HCT116 (cell line): ENCODE measurements around the gene LAMP1. TPM values are rescaled to one million over a fixed set of nuclear protein-coding genes. Genes with fewer than 3 reads are reported as not detected.

Source experiments
- ATAC-seq: fragments of 200-7000 bp; cut with Tn5 transposase; 2 replicates; pipeline ENCODE4 v1.9.1; 2020; ENCODE audit warnings: mild to moderate bottlenecking, moderate library complexity
- BruUV-seq: library from RNA; stranded (reverse); fragments of 400-500 nt; replicated peaks from 2 replicates; lab custom pipeline; 2021; lab: Mats Ljungman, UMichigan
- CTCF ChIA-PET: fragments of 300-600 bp; sonication (Branson Sonifier 250); formaldehyde crosslinking; loops from one replicate; lab custom pipeline; 2021; ENCODE audit warnings: antibody characterized with exemption; lab: Charles Lee
- POLR2A ChIA-PET: fragments of 300-600, 350-600 bp; sonication (Branson Sonifier 250); formaldehyde crosslinking; loops from one replicate; lab custom pipeline; 2021; ENCODE audit warnings: antibody characterized with exemption; lab: Charles Lee
- RAD21 ChIA-PET, 2 experiments: fragments of 300-600 bp; sonication (Branson Sonifier 250); formaldehyde crosslinking; loops; one replicate each; lab custom pipeline; 2023; ENCODE audit warnings: low total read pairs in 2 of 2; ENCODE audit not compliant: uncharacterized antibody in 2 of 2, unreplicated experiment in 2 of 2, low non-redundant PET in 1 of 2; lab: Charles Lee
- DNase-seq: peaks from one replicate; pipeline ENCODE4 v3.0.0-alpha.2; 2010; ENCODE audit warnings: low read depth, low spot score
- H2AFZ ChIP-seq: fragments of 200-600 bp; shearing (Covaris generic), sonication (generic); 2 replicates; pipeline ENCODE4 v1.6.1; 2017; ENCODE audit warnings: low read depth, mixed run types, mixed read lengths, antibody characterized with exemption, low read length; ENCODE audit not compliant: poor library complexity, severe bottlenecking
- H3K27ac ChIP-seq: 2 replicates; pipeline ENCODE4 v1.5.1; 2012; ENCODE audit warnings: low read depth, low read length
- H3K27me3 ChIP-seq: fragments of 200-600 bp; sonication (generic); 2 replicates; pipeline ENCODE4 v1.6.1; 2016; ENCODE audit warnings: mixed run types, low read length, mixed read lengths; ENCODE audit not compliant: insufficient read depth
- H3K36me3 ChIP-seq, 2 experiments: fragments of 200-500 bp in 1 of 2; fragments of 200-600 bp in 1 of 2; sonication (Bioruptor generic) in 1 of 2; sonication (generic) in 1 of 2; 2 replicates each; pipeline versions ENCODE4 v1.5.1 to v1.6.1; 2014 to 2016; ENCODE audit warnings: low read length in 2 of 2, inconsistent platforms in 1 of 2, mixed read lengths in 1 of 2, mixed run types in 1 of 2; ENCODE audit not compliant: insufficient read depth in 2 of 2, control insufficient read depth in 1 of 2
- H3K4me1 ChIP-seq, 2 experiments: fragments of 200-600 bp in 1 of 2; sonication (generic) in 1 of 2; 2 replicates each; pipeline versions ENCODE4 v1.5.1 to v1.6.1; 2012 to 2017; ENCODE audit warnings: low read length in 2 of 2, inconsistent platforms in 1 of 2, mild to moderate bottlenecking in 1 of 2, mixed read lengths in 1 of 2, mixed run types in 1 of 2, moderate library complexity in 1 of 2; ENCODE audit not compliant: insufficient read depth in 2 of 2, control insufficient read depth in 1 of 2
- H3K4me2 ChIP-seq: fragments of 200-600 bp; sonication (generic); 2 replicates; pipeline ENCODE4 v1.6.1; 2017; ENCODE audit warnings: mixed run types, low read length, mixed read lengths
- H3K4me3 ChIP-seq, 2 experiments: fragments of 200-600 bp in 1 of 2; sonication (generic) in 1 of 2; replicated peaks in 1 of 2; 2 replicates each; pipeline ENCODE4 v1.5.1; 2011 to 2016; ENCODE audit warnings: low read length in 2 of 2, control low read depth in 1 of 2, low read depth in 1 of 2, mild to moderate bottlenecking in 1 of 2, mixed read lengths in 1 of 2, mixed run types in 1 of 2
- H3K79me2 ChIP-seq: fragments of 200-600 bp; sonication (generic); 2 replicates; pipeline ENCODE4 v1.6.1; 2017; ENCODE audit warnings: mild to moderate bottlenecking, mixed run types, low read length, moderate library complexity, mixed read lengths; ENCODE audit not compliant: insufficient read depth
- H3K9ac ChIP-seq: fragments of 200-600 bp; sonication (generic); 2 replicates; pipeline ENCODE4 v1.6.1; 2016; ENCODE audit warnings: low read length, mixed read lengths
- H3K9me2 ChIP-seq: fragments of 200-600 bp; sonication (generic), shearing (Covaris generic); 2 replicates; pipeline ENCODE4 v1.6.1; 2017; ENCODE audit warnings: mixed run types, mild to moderate bottlenecking, moderate library complexity; ENCODE audit not compliant: insufficient read depth
- H3K9me3 ChIP-seq, 2 experiments: fragments of 200-500 bp in 1 of 2; fragments of 200-600 bp in 1 of 2; sonication (Bioruptor generic) in 1 of 2; sonication (generic) in 1 of 2; 2 replicates each; pipeline ENCODE4 v1.6.1; 2014 to 2017; ENCODE audit warnings: low read length in 2 of 2, mixed read lengths in 2 of 2, inconsistent platforms in 1 of 2, low read depth in 1 of 2, mild to moderate bottlenecking in 1 of 2, mixed run types in 1 of 2, moderate library complexity in 1 of 2; ENCODE audit not compliant: control insufficient read depth in 1 of 2, insufficient read depth in 1 of 2
- H4K20me1 ChIP-seq: fragments of 200-600 bp; sonication (generic), shearing (Covaris generic); 2 replicates; pipeline ENCODE4 v1.6.1; 2017; ENCODE audit warnings: mixed run types, mild to moderate bottlenecking, moderate library complexity; ENCODE audit not compliant: insufficient read depth
- ATF3 ChIP-seq: IDR thresholded peaks from 2 replicates; pipeline ENCODE4 v1.6.1; 2012
- CBX3 ChIP-seq: IDR thresholded peaks from 2 replicates; pipeline ENCODE4 v1.6.1; 2012; ENCODE audit warnings: low read depth
- CEBPB ChIP-seq: IDR thresholded peaks from 2 replicates; pipeline ENCODE4 v1.6.1; 2012; ENCODE audit warnings: low read depth
- EGR1 ChIP-seq: IDR thresholded peaks from 2 replicates; pipeline ENCODE4 v1.6.1; 2012; ENCODE audit warnings: low read depth
- ELF1 ChIP-seq: IDR thresholded peaks from 2 replicates; pipeline ENCODE4 v1.6.1; 2012; ENCODE audit warnings: low read depth, borderline replicate concordance
- FOSL1 ChIP-seq: IDR thresholded peaks from 2 replicates; pipeline ENCODE4 v1.6.1; 2012; ENCODE audit warnings: low read depth
- JUND ChIP-seq: IDR thresholded peaks from 2 replicates; pipeline ENCODE4 v1.6.1; 2012
- SP1 ChIP-seq: IDR thresholded peaks from 2 replicates; pipeline ENCODE4 v1.6.1; 2012; ENCODE audit warnings: low read depth
- SRF ChIP-seq: IDR thresholded peaks from 2 replicates; pipeline ENCODE4 v1.6.1; 2012; ENCODE audit warnings: low read depth
- TCF7L2 ChIP-seq: IDR thresholded peaks from 2 replicates; pipeline ENCODE4 v1.7.0; 2011; ENCODE audit warnings: borderline replicate concordance, inconsistent platforms; ENCODE audit not compliant: insufficient read depth, insufficient read length; ENCODE audit errors: extremely low read depth
- ZBTB33 ChIP-seq: IDR thresholded peaks from 2 replicates; pipeline ENCODE4 v1.6.1; 2011; ENCODE audit warnings: mild to moderate bottlenecking, low read length, moderate library complexity; ENCODE audit not compliant: insufficient replicate concordance; ENCODE audit errors: extremely low read depth
- intact Hi-C: fragments of 100-400 bp; cut with micrococcal nuclease; formaldehyde crosslinking; loops from 2 replicates; pipeline ENCODE4 v1.10.0; 2022
- total RNA-seq: library from RNA; stranded (reverse); gene quantifications from one replicate; pipeline ENCODE4 v1.2.1, GENCODE V29; 2021; ENCODE audit not compliant: unreplicated experiment
- TF ChIP-seq, protein P1 (sequence below): IDR thresholded peaks from 2 replicates; pipeline ENCODE4 v1.6.1; 2012

Gene LAMP1
- total RNA-seq, 1 experiment from 2014 or later: 158 TPM

DNA sequence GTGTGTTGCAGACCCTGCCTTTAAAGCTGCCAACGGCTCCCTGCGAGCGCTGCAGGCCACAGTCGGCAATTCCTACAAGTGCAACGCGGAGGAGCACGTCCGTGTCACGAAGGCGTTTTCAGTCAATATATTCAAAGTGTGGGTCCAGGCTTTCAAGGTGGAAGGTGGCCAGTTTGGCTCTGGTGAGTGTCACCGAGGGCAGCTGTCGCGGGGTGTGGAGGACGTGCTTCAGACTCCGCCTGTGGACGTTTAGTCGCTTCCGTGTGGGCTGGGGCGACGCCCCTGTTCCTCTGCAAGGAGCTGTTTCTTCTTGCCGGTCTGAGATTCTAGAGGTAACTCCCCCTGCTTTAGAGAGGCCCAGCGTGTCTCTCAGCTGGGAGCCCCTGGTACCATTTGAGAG, 24.5 kb downstream of the LAMP1 start:
- intact Hi-C loops: no loop called here
- Histone ChIP-seq H3K9me2 (no peaks in the 10 kb centered on the region), H2AFZ (no peak overlapping the region), H3K4me2 (no peak overlapping the region), H3K27ac (no peak overlapping the region), H4K20me1 (no peaks in the 10 kb centered on the region), H3K4me3 (no peak overlapping the region), H3K4me1 (no peaks in the 10 kb centered on the region), H3K9me3 (no peaks in the 10 kb centered on the region), H3K27me3 (no peaks in the 10 kb centered on the region), H3K79me2 (peaks cover 14% of the 10 kb centered on the region; the same call in 1 of the 2 replicates), H3K9ac (no peak overlapping the region), H3K36me3 (peaks cover 20 to 24% of the 10 kb centered on the region in 2 experiments)
- BruUV-seq: no TSS peak
- ATAC-seq: no peak
- ChIA-PET POLR2A (no interaction called here), CTCF (no interaction called here), RAD21 (no interaction called here)
- TF ChIP-seq TCF7L2: no peak
- TF ChIP-seq ELF1: no peak
- no peak for TF ChIP-seq EGR1
- DNase-seq: no peak

- no peaks in the 10 kb centered on the region for H3K4me1 ChIP-seq
- H4K20me1 ChIP-seq: no peaks in the 10 kb centered on the region
- CTCF ChIA-PET: no interaction called here
- ATAC-seq: no peak
- H3K9ac ChIP-seq: no peak overlapping the region
- H3K27me3 ChIP-seq: no peaks in the 10 kb centered on the region
- no peak overlapping the region for H3K27ac ChIP-seq
- BruUV-seq: no TSS peak
- no peak overlapping the region for H3K4me3 ChIP-seq
- POLR2A ChIA-PET: no interaction called here
- TF ChIP-seq CEBPB (no peak), ATF3 (no peak), ZBTB33 (no peak), SRF (no peak), FOSL1 (no peak), CBX3 (no peak), JUND (no peak), TCF7L2 (no peak), SP1 (no peak), ELF1 (no peak)
- TF ChIP-seq, protein P1, sequence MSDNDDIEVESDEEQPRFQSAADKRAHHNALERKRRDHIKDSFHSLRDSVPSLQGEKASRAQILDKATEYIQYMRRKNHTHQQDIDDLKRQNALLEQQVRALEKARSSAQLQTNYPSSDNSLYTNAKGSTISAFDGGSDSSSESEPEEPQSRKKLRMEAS: no peak
- H3K36me3 ChIP-seq: peaks cover 20 to 22% of the 10 kb centered on the region in 2 experiments
- intact Hi-C loops: no loop called here
- RAD21 ChIA-PET: no interaction called here
- H2AFZ ChIP-seq: no peak overlapping the region
- no peaks in the 10 kb centered on the region for H3K9me2 ChIP-seq
- no peaks in the 10 kb centered on the region for H3K9me3 ChIP-seq
- no peak overlapping the region for H3K4me2 ChIP-seq
- peaks cover 14% of the 10 kb centered on the region; the same call in 1 of the 2 replicates for H3K79me2 ChIP-seq
- DNase-seq: no peak
These were observed 25.0 kb downstream of the LAMP1 start for GRCh38 chr13:113322043-113322461.
